Stimulated activated CD4-positive, alpha-beta T cell treated with anti-CD3 and anti-CD28 coated beads, Interleukin-4, amount 100 ng/mL, for 24 hours (primary cell): ENCODE data around the gene PRPF40A.
"Not testable (repeated sequence)": the region's sequence is repeated elsewhere in the genome, so short reads cannot be mapped to it uniquely, and the experiment has no call there.

ENCODE experiments used
- DNase-seq: peaks from one replicate; pipeline ENCODE4 v3.0.0-alpha.2; 2020

Gene PRPF40A

DNA sequence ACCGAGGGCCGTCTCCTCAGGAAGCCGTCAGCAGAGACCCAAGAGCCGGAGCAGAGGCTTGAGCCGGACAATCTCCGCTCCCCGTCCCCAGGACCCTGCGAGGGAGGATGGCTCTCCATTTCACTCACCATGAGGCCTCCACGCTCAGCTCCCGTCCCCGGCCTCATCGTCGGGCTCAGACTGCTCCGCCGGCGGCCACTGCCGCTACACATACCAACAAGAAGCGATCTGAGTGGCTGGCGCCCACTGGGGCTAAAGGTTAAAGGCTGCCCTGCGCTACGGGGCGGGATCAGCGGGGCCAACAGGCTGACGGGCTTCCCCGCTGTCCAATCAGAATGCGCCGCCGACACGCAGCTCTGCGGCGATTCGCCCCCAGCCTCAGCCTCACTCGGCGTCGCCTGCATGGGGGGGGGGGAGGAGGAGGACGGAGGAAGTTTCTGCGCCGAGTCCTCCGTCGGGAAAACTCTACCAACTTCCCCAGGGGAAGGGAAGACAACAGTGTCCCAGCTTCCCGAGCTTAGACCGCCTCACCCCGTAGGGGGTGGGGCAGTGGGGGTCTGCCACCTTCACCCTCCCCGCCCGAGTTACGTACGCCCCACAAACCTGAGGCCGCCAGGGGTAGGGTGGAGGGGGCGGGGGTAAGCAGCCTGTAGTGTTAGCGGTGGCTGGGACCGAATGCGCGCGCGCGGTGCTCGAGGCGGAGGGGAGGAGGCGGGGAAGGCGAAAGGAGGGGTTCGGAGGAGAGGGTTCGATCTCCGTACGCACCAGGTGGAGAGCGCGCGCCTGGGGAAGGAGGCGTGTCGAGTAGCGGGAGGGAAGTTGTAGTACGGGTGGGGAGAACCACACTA, at the start of gene PRPF40A:
Gene PRPF40A, minus strand, starts transcription at position 234 of the 848 bp plus-strand sequence. Its CDS starts 22 bp downstream, at position 212.
- peak; percentile 99 for DNase-seq

DNA sequence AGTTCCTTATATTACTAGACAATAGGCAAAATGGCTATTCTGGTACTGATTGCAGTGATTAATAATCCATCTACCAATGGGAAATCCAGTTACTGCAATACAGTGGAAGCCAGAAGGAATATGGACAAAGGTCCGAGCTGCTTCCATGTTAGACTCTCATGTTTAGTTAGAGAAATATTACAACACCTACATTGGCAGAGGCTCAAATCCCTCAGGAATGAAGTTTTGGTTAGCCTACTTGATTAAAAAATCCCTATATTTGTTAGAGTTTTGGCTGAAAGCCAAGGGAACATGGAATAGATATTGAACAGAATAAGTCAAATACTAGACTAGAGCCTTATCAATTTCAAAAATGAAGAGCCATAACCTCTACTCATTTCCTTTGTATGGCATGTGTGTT, 49.7 kb upstream of the PRPF40A start:
- DNase-seq: no peak

DNA sequence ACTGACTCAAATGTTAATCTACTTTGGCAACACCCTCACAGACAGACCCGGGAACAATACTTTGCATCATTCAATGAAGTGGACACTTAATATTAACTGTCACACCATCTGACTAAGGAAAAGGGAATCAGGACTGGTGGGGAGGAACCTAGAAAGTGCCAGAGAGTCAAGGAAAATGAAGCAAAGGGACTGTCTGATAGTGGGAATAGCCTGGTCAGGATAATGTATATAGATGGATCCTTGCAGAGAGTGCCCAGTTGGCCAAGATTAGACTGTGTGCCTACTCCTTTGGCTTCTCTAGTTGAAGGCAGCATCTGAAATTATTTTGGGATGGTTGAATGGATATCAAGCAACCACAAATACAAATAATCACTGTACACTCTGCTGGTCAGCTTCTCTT, 46.4 kb upstream of the PRPF40A start:
- DNase-seq: no peak

DNA sequence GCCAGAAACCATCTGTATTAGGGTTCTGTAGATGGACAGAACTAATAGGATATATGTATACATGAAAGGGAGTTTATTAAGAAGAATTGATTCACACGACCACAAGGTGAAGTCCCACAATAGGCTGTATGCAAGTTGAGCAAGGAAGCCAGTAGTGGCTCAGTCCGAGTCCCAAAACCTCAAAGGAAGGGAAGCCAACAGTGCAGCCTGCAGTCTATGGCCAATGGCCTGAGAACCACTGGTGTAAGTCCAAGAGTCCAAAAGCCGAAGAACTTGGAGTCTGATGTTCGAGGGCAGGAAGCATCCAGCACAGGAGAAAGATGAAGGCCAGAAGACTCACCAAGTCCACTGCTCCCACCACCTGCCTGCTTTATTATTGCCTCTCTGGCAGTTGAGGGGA, 45.9 kb upstream of the PRPF40A start:
- not testable (repeated sequence) for DNase-seq

DNA sequence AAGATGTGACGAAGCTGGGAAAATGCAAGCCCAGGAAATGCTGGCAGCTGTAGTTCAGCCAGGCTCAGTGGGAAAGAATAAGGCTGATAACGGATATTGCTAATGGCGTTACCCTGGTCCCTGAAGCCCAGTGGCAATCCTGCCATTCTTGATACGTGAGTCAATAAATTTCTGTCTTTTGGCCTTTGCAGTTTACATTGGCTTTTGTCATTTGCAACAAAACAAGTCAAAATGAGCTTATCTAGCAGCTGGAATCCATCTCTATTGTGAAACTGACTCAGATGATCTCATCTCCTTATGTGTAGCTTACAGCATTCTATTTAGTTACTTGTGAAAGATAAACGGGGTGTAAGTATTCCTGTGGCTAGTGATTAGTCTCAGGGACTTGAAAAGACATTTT, 44.9 kb upstream of the PRPF40A start:
- no peak for DNase-seq

DNA sequence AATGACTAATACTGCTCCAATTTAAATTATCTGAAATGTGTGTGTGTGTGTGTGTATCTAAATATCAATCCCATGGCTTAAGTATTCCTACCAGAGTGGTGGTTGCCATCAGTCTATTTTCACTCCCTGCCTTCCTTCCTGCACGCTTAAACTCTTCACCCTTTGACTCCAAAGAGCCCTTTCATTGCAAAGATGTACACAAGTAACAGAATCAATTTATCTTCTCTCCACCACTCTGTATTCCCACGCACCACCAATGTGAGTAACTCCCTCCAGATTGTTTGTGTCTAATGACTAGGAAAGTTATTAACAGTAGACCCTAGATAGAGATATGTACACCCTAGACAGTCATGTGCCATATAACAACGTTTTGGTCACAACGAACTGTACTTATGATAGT, 44.0 kb upstream of the PRPF40A start:
- no peak for DNase-seq

DNA sequence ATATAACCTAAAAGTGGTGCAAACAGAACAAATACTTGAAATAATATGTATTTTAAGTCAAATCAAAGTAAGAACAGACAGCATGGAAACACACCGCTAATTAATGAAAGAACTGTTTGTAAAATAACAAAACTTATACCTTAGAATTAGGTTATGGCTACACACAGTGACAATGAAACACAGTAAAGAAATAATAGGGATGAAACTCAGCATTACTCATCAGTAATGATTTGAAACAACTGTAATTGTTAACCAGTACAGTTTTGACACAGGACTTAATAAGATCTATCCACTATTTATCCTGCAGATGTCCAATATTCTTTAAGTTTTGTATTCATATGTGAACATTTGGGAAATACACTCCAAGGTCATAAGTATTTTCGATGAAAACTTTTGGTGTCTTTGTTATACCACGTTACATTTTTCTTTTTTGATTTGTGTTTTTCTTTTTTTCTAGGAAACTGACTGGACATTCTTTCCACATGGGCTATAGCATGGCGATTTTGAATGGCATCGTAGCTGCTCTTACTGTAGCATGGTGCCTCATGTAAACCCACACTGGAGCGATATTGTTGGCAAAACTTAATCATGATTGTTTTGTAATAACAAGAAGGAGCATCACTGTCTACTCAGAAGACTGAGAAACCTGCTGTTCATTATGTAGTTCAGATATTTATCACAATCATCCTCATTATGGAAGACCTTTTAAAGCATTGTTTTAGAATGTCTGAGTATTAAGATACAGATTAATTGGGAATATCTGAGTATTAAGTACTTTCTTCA, 42.2 kb upstream of the PRPF40A start:
- DNase-seq: no peak

DNA sequence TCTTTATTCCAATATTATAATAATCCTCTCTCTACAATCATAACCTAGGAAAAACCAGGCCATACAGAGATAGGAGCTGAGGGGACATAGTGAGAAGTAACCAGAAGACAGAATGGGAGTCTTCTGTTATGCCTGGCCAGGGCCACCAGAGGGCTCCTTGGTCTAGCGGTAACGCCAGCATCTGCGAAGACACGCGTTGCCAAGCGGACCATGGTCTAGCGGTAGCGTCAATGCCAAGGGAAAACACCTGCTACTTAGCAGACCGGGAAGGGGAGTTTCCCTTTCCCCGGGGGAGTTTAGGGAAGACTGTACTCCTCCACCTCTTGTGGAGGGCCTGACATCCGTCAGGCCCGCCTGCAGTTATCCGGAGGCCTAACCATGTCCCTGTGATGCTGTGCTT, 37.8 kb upstream of the PRPF40A start:
- DNase-seq: no peak

DNA sequence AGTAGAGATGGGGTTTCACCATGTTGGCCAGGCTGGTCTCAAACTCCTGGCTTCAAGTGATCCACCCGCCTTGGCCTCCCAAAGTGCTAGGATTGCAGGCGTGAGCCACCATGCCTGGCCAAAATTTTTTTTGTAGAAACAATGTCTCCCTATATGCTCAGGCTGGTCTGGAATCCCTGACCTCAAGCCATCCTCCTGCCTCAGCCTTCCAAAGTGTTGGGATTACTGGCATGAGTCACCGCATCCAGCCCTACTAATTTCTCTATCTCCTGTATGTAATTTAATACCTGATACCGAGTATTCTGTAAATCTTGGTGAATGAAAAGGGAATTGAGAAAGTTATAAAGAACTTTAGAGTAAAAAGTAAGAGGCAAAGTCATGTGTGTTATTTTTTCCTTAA, 30.5 kb upstream of the PRPF40A start:
- not testable (repeated sequence) for DNase-seq

DNA sequence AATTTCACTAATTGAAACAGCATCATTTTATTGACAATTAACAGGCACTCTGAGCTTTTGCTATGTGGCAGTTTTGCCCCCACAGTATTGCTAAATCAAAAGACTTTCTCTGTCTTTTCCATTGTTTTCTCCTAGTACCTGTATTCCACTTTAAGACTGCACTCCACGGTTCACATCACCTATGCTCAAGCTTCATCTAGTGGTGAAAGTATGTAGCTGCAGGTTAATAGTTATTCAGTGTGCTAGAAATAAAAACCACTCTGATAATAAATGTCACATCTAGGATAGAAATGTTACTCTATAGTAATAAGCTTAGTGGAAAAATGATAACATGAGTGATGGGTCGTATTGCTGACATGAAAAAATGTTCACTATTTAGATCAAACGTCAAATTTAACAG, 25.7 kb upstream of the PRPF40A start:
- DNase-seq: no peak

DNA sequence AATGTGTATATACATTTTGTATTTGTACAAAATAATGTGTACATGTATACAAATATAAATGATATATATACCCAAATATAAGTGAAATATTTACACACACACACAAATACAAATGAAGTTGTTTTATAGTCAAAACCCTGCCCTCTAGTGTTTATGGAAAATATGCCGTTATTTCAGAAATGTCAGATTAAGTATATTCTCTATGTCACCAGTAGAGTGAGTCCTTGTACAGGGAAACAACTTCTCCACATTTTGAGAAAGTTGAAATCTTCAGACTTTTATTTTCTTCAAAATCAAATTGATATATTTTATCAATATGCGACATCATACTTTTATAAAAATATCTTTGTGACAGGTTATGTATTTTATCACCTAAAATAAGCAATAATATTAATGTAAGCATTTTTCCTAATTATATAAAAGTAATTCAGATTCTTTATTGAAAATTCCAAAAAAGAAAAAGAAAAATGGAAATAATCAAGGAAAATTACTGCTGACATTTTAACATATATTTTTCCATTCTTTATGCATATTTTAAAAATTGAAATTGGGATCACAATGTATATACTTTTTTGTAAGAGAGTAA, 23.6 kb upstream of the PRPF40A start:
- DNase-seq: no peak

DNA sequence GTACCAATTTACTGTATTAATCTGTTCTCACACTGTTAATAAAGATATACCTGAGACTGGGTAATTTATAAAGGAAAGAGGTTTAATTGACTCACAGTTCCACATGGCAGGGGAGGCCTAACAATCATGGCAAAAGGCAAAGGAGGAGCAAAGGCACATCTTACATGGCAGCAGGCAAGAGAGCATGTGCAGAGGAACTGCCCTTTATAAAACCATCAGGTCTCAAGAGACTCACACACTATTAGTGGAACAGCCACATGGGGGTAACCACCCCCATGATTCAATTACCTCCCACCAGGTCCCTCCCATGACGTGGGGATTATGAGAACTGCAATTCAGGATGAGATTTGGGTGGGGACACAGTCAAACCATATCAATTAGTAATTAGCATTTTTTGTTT, 22.4 kb upstream of the PRPF40A start:
- not testable (repeated sequence) for DNase-seq

DNA sequence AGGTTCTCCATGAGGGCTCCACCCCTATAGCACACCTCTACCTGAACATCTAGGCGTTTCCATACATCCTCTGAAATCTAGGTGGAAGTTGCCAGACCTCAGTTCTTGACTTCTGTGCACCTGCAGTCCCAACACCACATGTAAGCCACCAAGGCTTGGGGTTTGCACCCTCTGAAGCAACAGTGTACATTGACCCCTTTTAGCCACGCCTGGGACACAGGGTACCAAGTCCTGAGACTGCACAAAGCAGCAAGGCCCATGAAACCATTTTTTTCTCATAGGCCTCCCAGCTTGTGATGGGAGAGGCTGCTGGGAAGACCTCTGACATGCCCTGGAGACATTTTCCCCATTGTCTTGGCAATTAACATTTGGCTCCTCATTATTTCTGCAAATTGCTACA, 21.2 kb upstream of the PRPF40A start:
- no peak for DNase-seq

DNA sequence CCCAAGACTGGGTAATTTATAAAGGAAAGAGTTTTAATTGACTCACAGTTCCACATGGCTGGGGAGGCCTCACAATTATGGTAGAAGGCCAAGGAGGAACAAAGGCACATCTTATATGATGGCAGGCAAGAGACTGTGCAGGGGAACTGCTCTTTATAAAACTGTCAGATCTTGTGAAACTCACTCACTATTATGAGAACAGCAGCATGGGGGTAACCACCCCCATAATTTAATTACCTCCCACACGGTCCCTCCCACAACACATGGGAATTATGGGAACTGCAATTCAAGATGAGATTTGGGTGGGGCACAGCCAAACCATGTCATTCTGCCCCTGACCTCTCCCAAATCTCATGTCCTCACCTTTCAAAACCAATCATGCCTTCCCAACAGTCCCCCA, 20.2 kb upstream of the PRPF40A start:
- DNase-seq: not testable (repeated sequence)

DNA sequence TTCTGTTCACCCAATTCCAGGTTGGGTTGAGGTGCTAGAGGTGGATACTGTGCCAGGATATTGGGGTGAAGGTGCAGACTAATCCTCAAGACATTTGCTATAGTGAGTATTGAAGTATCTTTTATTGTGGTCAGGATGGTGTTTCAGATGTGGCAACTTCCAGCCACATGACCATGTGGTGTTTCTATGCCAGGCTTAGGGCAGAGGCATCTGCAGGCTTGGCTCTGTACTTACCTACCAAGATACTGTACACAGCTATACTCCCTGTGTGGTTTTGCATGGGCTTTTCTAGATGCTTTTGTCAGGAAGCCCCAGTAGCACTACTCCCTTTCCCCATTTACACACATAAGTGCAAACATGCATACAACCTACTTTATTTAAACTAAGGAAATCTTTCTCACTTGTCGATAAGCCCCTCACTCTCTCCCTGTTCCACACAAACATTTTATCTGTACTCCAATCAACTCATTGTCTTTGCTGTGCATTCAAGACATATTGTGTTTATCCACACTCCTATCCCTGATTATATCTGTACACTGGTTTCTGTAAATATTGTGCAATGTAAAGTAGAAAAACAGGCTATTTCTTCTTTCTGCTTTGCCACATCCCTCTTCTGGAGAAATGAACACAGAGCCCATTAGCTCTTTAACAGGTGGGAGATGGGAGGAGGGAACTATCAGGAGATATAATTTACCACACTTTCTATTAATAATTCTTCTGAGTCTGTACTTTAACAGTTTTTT, 13.5 kb upstream of the PRPF40A start:
- peak; percentile 14 for DNase-seq

DNA sequence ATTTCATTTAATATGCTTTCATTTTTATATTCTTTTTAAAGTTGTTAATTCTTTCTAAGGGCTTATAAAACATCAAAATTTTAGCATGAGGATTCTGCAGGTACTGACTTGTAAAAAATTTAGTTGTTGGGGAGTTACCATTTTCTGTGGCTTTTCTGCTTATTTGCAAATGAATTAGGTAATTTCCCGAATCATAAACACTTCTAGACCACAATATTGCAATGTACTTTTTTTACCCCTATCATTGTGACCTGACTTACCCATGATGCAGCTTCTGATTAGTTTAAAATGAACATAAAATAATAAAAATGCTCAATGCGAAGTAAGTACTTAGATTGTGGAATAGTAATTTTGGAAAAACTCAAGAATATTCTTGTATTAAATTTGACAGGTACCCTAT, 12.6 kb upstream of the PRPF40A start:
- DNase-seq: no peak

DNA sequence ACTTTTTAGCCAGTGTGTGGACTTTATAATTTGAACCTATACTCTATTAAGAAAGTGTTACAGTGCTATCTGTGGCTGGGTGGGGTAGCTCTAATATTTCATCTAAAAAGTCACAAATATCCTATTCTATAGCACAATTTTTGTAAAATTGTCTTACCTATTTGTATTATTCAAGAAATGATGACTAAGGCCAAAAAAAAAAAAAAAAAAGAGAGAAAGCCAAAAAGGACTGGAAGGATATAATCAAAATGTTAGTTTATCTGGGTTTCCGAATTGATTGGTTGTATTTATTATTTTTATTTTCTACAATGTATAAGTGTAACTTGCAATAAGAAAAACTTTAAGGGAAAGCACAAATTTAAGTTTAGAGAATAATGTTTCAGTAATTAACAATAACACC, 6.7 kb upstream of the PRPF40A start:
- DNase-seq: no peak

DNA sequence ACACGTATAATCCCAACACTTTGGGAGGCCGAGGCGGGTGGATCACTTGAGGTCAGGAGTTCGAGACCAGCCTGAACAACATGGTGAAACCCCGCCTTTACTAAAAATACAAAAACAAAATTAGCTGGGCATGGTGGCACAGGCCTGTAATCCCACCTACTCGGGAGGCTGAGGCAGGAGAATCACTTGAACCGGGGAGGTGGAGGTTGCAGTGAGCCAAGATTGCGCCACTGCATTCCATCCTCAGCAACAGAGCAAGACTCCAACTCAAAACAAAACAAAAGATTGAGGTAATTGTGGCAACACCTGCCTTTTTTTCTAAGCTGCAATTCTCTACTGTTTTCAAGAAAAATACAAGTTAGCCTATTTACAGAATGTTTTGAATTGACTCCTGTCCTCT, 5.4 kb upstream of the PRPF40A start:
- not testable (repeated sequence) for DNase-seq

DNA sequence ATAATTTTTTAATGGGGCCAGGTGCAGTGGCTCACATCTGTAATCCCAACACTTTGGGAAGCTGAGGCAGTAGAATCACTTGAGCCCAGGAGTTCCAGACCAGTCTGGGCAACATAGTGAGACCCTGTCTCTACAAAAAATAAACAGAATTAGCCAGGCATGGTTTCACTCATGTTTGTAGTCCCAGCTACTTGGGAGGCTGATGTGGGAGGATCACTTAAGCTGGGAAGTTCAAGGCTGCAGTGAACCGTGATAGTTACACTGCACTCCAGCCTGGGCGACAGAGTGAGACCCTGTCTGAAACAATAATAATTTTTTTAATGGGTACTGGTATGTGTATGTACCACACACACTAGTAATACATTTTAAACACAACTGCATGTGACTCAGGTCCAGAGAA, 3.5 kb upstream of the PRPF40A start:
- DNase-seq: no peak

DNA sequence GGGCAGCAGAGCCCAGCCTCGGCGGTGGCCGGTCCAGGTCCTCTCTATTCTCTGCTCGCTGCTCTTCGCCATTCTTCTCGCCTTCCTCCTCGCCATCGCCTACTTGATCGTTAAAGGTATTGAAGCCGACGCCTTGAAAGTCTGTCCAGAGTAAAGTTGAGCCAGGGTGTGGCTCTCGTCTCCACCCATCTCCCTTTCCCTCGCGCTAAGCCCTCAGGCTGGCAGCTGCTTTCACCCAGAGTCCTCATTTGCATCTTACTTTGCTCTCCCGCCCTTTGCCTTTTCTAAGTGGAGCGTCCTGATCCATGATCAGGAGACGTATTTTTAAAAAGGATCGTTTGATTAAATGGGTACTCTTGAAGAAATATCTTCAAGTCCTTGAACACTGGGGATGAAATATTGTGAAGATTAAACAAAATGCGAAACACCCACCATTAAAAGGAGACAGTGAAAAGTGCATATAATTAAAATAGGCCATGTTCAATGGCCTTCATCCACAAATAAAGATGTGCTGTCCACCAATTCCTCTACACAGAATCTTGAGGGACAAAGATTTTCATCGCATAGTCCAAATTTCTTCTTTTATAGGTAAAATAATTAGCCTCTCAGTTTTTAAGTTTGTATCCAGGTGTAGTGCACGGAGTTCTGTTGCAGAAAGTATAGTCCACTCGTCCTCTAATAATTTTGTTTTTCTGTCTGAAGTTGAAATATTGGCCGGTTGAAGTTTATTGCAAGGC, 1.8 kb upstream of the PRPF40A start:
- no peak for DNase-seq

DNA sequence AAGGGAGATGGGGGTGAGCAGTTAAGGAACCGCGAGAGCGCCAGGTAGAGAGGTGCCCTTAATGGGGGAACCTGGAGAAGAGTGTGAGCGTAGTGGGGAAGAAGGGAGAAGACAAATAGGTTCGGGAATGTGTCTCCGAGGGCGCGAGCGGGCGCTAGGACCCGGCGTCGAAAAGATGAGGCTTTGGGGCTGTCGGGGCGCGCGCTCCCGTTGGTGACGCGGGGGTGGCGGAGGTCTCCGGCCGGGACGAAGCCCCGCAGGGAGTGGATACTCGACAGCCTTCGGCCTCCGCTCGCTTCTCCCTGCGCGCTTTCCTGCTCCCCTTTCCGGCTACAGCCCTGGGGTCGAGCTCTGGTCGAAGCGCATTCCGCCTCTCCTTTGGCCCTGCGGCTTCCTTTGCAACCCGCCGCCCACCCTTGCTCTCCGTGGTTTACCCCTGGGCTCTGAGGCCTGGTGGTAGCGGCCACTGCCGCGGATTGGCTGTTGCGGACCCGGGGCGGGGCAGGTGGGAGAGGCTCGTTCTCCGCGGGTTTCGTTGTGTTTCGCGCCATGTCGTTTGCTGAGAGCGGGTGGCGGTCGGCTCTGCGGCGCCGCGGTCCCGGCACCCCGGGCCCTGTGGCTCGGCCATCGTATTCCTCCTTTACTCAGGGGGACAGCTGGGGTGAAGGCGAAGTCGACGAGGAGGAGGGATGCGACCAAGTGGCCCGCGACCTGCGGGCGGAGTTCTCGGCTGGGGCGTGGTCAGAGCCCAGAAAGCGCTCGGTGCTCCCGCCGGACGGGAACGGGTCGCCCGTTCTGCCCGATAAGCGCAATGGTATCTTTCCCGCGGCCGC, 1.0 kb upstream of the PRPF40A start, which contains the start of gene ARL6IP6:
Gene ARL6IP6, plus strand, starts transcription at position 545 of the 833 bp plus-strand sequence. Its CDS starts 5 bp downstream, at position 550.
- DNase-seq: peak; percentile 94
